Dedifferentiated amniotic fluid mesenchymal stem cell (primary cell): ENCODE measurements around the gene OLA1.
A peak's percentile ranks its signal among the peaks of the same experiment; 100 is the strongest.

Source experiments
- DNase-seq: peaks from one replicate; pipeline ENCODE4 v3.0.0-alpha.2; 2016; ENCODE audit errors: extremely low spot score

OLA1 gene

GRCh38 chr2:174035117-174035635 is 213.2 kb downstream of the OLA1 start:
- no peak for DNase-seq

- DNase-seq = no peak
These were observed 215.2 kb downstream of the OLA1 start for GRCh38 chr2:174033163-174033550.

- DNase-seq = no peak
These were observed 217.1 kb downstream of the OLA1 start for GRCh38 chr2:174031226-174031625.

GRCh38 chr2:174028935-174029334 is 219.4 kb downstream of the OLA1 start:
- DNase-seq = no peak

GRCh38 chr2:174027956-174028355 is 220.4 kb downstream of the OLA1 start:
- no peak for DNase-seq

GRCh38 chr2:174026122-174026845 is 222.0 kb downstream of the OLA1 start:
- peak; percentile 34 for DNase-seq

GRCh38 chr2:174025271-174026121 is 222.8 kb downstream of the OLA1 start:
- DNase-seq = peak; percentile 95

GRCh38 chr2:174024524-174025270 is 223.6 kb downstream of the OLA1 start:
- DNase-seq = peak; percentile 76

- peak; percentile 49 for DNase-seq
These were observed 224.5 kb downstream of the OLA1 start for GRCh38 chr2:174023591-174024523.
